Measurements from ENCODE around the gene ADAMTS6. TPM values are rescaled to one million over a fixed set of nuclear protein-coding genes. Genes with fewer than 3 reads are reported as not detected.

The ADAMTS6 gene
- total RNA-seq, 1 experiment from 2014 or later, result 1.2 TPM

- H3K27me3 Mint-ChIP-seq (ENCODE audit: unreplicated experiment), result no peaks in the 10 kb centered on the region
- H3K4me3 Mint-ChIP-seq (ENCODE audit: low read depth, unreplicated experiment), result no peak overlapping the region
- H3K36me3 Mint-ChIP-seq (ENCODE audit: insufficient read depth, unreplicated experiment), result peaks cover 23% of the 10 kb centered on the region
- no peak for DNase-seq
- no peaks in the 10 kb centered on the region for H3K9me3 Mint-ChIP-seq (ENCODE audit: low read depth, unreplicated experiment)
- BruUV-seq (replicated peaks), result no TSS peak
- intact Hi-C loops (cut with micrococcal nuclease; ENCODE audit: unreplicated experiment), result loop anchor here (5.0 kb wide), 4 partner anchors 264 to 689 kb away; no protein-coding TSS in a partner anchor
- peak overlapping the region; percentile 28 for H3K27ac Mint-ChIP-seq (ENCODE audit: unreplicated experiment)
- CTCF ChIA-PET, result interaction anchor here (0.6 to 1.3 kb wide), 2 partner anchors 53 to 670 kb away, joined by 3 to 5 read pairs; no protein-coding TSS in a partner anchor
- no peak for TF ChIP-seq CTCF (IDR thresholded peaks at IDR 0.05; ENCODE audit: unreplicated experiment)
- no peaks in the 10 kb centered on the region for H3K4me1 Mint-ChIP-seq (ENCODE audit: low read depth, unreplicated experiment)
Measured at GRCh38 chr5:65481171-65481581, 544 bp downstream of the ADAMTS6 start.

DNA sequence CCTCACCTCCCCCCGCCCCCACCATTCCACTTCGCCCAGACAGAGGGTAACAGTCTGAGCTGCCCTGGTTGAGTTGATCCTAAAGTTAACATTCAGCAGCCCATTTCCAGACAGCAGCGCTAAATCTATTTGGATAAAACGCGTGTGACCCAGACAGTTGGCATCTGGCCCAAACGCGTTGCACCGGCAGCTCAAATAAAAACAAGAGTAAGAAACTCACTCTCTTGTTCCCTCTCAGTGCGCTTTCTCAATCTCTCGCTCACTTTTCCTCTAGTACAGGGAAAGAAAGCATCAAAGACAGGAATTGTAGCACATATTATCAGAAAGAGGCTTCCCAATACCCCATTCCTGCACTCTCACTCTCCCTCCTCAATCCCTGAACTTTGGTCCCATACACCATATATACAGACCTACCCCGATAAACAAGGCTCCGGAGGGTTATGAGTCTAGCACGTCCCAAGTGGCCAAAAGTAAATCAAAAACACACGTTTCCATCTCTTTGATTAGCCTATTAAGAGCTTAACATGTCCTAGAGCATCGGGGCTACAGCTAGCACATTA is 1.3 kb downstream of the ADAMTS6 start:
- H3K27me3 Mint-ChIP-seq (ENCODE audit: unreplicated experiment), result no peaks in the 10 kb centered on the region
- no peaks in the 10 kb centered on the region for H3K4me1 Mint-ChIP-seq (ENCODE audit: low read depth, unreplicated experiment)
- BruUV-seq (replicated peaks), result no TSS peak
- no peaks in the 10 kb centered on the region for H3K9me3 Mint-ChIP-seq (ENCODE audit: low read depth, unreplicated experiment)
- no peak for TF ChIP-seq CTCF (IDR thresholded peaks at IDR 0.05; ENCODE audit: unreplicated experiment)
- CTCF ChIA-PET, result interaction anchor here (0.6 to 1.3 kb wide), 3 partner anchors 54 to 1175 kb away, joined by 3 to 5 read pairs (median 4); no protein-coding TSS in a partner anchor
- intact Hi-C loops (cut with micrococcal nuclease; ENCODE audit: unreplicated experiment), result loop anchor here (5.0 kb wide), 4 partner anchors 263 to 688 kb away; no protein-coding TSS in a partner anchor
- peak; percentile 21 for DNase-seq
- no peak overlapping the region for H3K27ac Mint-ChIP-seq (ENCODE audit: unreplicated experiment)
- no peak overlapping the region for H3K4me3 Mint-ChIP-seq (ENCODE audit: low read depth, unreplicated experiment)
- H3K36me3 Mint-ChIP-seq (ENCODE audit: insufficient read depth, unreplicated experiment), result peaks cover 23% of the 10 kb centered on the region

GRCh38 chr5:65479527-65479926 is 2.2 kb downstream of the ADAMTS6 start:
- H3K4me3 Mint-ChIP-seq (ENCODE audit: low read depth, unreplicated experiment), result no peak overlapping the region
- CTCF ChIA-PET, result no interaction called here
- no TSS peak for BruUV-seq (replicated peaks)
- H3K4me1 Mint-ChIP-seq (ENCODE audit: low read depth, unreplicated experiment), result no peaks in the 10 kb centered on the region
- TF ChIP-seq CTCF (IDR thresholded peaks at IDR 0.05; ENCODE audit: unreplicated experiment), result no peak
- H3K27ac Mint-ChIP-seq (ENCODE audit: unreplicated experiment), result no peak overlapping the region
- intact Hi-C loops (cut with micrococcal nuclease; ENCODE audit: unreplicated experiment), result no loop called here
- no peak for DNase-seq
- H3K9me3 Mint-ChIP-seq (ENCODE audit: low read depth, unreplicated experiment), result no peaks in the 10 kb centered on the region
- no peaks in the 10 kb centered on the region for H3K27me3 Mint-ChIP-seq (ENCODE audit: unreplicated experiment)
- H3K36me3 Mint-ChIP-seq (ENCODE audit: insufficient read depth, unreplicated experiment), result peaks cover 23% of the 10 kb centered on the region

DNA sequence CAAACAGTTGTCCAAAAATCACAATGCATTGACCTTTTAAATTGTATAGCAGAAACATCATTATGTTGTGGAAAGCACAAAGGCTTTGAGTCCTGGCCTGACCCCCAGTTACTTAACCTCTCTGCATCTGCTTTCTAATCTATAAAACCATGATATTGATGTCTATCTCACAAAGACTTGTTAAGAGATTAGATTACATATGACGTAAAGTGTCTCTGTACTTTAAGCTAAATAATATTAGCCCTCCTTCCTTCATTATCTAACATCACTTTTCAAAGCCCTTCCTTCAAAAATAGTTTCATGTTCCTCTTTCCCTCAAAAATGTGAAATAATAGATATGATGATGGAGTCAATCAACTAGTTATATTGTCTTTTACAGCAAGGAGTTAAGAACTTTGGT is 3.4 kb downstream of the ADAMTS6 start:
- BruUV-seq (replicated peaks), result no TSS peak
- intact Hi-C loops (cut with micrococcal nuclease; ENCODE audit: unreplicated experiment), result no loop called here
- Mint-ChIP-seq H3K4me1 (ENCODE audit: low read depth, unreplicated experiment) (no peaks in the 10 kb centered on the region), H3K9me3 (ENCODE audit: low read depth, unreplicated experiment) (no peaks in the 10 kb centered on the region), H3K4me3 (ENCODE audit: low read depth, unreplicated experiment) (no peak overlapping the region), H3K27me3 (ENCODE audit: unreplicated experiment) (no peaks in the 10 kb centered on the region), H3K27ac (ENCODE audit: unreplicated experiment) (no peak overlapping the region), H3K36me3 (ENCODE audit: insufficient read depth, unreplicated experiment) (peaks cover 22% of the 10 kb centered on the region)
- CTCF ChIA-PET, result no interaction called here
- DNase-seq, result no peak
- no peak for TF ChIP-seq CTCF (IDR thresholded peaks at IDR 0.05; ENCODE audit: unreplicated experiment)

Data from Calu3 (cell line).